HG02840 (cell line): ENCODE results near the gene FRG2C.
"Not testable (repeated sequence)": the region's sequence is repeated elsewhere in the genome, so short reads cannot be mapped to it uniquely, and the experiment has no call there.

ENCODE experiments used
- ATAC-seq: cut with Tn5 transposase; IDR thresholded peaks from one replicate; pipeline ENCODE4 v1.9.1; 2021; ENCODE audit warnings: mild to moderate bottlenecking, moderate library complexity, moderate number of reproducible peaks; ENCODE audit not compliant: unreplicated experiment, low FRiP score

The FRG2C gene

GRCh38 chr3:75668759-75669347 is 4.7 kb downstream of the FRG2C start:
- ATAC-seq: peak; percentile 57

GRCh38 chr3:75669348-75670297 is 5.5 kb downstream of the FRG2C start:
- ATAC-seq: peak; percentile 56

DNA sequence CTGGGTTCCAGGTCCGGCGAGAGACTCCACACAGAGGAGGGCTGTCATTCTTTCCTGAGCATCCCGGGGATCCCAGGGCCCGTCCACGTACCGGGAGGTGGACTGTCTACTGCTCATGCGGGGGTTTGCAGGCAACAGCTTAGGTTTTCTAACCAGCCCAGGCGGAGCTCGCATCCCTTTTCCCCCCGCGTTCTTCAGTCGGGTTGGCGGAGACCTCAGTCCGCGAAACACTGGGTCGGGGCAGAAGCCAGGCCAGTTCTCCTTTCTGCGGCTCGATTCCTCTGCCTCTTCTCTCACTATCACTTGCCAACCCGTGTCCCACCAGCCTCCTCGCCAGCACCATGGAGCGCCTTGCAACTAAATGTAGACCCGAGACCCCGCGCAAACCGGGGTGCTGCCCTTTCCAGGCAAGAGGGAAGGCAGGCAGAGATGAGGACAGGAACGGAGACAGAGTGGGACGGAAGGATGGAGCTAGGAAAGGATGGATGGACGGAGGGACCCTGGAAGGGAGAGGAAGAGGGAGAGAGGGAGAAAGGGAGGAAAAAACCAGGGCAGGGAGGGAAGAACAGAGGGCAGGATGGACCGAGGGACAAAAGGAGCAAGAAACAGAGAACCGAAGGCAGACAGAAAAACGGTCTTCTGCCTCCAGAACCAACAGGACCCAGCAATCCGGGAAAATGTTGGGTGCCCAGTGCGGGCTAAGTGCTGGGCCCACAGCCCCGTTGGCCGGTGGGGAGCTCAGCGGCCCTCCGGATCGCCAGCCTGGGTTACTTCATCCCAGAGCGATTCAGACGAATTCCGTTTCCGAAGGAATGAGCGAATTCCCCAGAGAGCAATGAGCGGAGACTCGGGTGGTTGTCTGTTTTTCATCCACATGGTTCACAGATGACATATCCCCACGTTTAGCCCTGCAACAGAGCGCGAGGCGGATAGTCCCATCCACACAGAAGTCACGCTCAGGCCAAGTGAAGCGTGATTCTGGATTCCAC is 6.5 kb downstream of the FRG2C start:
- not testable (repeated sequence) for ATAC-seq

DNA sequence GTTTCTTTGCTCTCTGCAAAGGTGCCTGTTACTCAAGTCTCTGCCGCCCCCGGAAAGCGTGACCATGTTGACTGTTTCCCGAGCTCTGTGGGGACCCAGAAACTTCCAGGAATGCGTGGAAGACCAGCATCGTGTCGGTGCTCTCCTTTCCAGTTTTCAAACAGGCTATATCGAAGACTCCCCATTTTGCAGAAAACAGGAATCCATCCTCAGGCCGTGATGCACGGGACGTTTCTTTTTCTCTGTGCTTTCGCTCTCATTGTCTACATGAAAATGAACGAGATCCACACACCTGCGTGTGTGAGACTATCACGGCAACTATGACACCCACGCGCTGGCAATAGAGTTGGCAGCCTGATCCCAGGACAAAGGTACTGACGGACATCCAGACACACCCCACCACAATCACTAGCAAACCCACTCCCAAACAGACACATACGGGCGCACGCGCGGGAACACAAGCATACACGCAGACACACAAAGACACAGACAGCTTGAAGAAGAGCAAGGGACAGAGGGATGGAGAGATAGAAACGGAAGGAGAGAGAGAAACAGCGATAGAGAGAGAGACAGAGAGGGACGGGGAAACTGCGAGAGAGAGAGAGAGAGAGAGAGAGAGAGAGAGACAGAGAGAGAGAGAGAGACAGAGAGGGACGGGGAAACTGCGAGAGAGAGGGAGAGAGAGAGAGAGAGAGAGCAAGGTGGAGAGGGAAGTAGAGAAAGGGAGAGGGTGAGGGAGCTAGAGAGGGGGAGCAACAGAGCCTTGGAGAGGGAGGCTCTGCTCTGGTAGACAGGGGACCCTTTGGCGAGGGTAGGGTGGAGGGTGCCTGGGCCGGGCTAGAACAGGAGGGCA is 7.4 kb downstream of the FRG2C start:
- not testable (repeated sequence) for ATAC-seq

GRCh38 chr3:75672140-75672775 is 8.1 kb downstream of the FRG2C start:
- not testable (repeated sequence) for ATAC-seq

GRCh38 chr3:75683965-75684364 is 19.8 kb downstream of the FRG2C start:
- ATAC-seq: not testable (repeated sequence)

DNA sequence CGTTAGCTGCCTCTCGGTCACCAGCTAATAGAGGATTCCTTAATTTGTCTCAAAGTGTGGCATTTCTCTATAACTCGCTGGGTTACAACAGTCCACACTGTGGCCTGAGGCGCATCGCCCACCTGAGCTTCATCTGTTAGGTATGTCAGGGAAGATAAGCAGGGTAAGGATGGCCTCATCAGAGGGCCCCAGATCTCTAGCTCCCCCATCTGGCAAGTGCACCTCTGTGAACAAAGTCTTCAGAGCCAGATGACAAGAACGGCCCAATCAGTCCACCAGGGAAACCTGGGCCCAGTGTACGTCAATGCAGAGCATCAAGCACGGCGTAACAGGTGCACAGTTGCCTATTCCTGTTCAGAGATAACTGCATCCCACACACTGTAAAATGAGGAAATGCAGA is 23.2 kb downstream of the FRG2C start:
- no peak for ATAC-seq

DNA sequence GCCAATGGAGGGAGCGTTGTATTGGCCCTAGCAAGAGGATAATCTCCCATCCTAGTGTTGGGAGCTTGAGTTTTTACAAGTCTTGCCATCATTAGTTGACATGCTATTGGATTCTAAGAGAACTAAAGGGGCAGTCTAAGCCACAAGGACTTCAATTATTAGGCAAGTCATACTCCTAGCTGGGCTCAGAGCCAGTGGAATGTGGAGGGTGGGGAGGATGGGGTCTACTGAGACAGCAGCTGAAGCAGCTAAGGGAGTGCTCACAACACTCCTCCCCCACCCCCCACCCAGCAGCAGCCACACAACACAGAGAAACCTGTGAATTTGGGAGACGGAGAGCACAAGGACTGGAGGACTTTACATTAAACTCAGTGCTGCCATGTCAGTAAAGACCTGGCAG is 27.9 kb downstream of the FRG2C start:
- ATAC-seq: no peak
